Measurements from ENCODE around the gene ZNF417. TPM values are rescaled to one million over a fixed set of nuclear protein-coding genes. Genes with fewer than 3 reads are reported as not detected.

The ZNF417 gene
- total and polyA plus RNA-seq, 7 experiments from 2014 or later, result 2.6 to 44.7 (median 25.3) TPM

DNA sequence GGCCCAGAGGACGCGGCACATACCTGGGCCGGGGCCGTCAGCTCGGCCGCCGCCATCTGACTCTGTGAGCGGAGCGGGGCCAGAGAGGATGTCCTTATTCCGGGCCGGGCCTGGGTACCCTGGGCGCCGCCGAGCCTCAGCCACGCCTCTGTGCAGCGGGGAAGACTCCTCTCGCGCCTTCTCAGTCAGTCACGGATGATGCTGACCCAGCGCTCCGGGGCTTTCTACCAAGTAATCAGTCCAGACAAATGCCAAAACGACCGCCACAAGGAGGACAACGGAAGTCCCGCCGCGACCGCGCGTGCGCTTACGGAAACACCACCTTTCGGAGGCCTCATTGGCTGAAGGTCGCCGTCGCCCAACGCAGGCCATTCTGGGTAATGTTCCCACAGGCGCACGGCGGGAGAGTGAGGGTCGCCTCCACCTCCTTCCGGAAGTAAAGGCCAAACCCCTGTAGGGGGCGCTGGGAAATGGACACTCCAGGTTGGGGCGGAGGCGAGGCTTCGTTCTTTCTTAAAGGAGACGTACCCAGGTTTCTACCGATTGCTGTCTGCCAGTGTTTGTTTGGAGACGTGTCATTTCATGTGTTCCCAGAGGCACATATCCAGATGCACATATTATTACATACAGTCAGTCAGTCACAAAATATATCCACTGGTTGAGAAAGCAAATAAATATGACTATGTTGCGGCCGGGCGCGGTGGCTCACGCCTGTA is 31.2 kb upstream of the ZNF417 start, which contains the start of gene ZNF256:
TSS of gene ZNF256 (minus strand) at position 288 of the 716 bp plus-strand sequence. CDS start at position 56, 232 bp downstream.
- Histone ChIP-seq H3K9me3 (ENCODE audit: control insufficient read depth in 2 of 3, low read length in 3 of 3) (peaks cover 4 to 44% (median 27%) of the 10 kb centered on the region in 3 experiments), H3K36me3 (ENCODE audit: control insufficient read depth in 2 of 3, insufficient read depth in 3 of 3, low read length in 3 of 3) (peaks cover 8 to 31% (median 15%) of the 10 kb centered on the region in 3 experiments), H3K4me1 (ENCODE audit: control insufficient read depth in 2 of 2, insufficient read depth in 2 of 2, low read length in 2 of 2) (peaks cover 6 to 9% of the 10 kb centered on the region in 2 donors), H3K27me3 (ENCODE audit: control insufficient read depth in 2 of 2, insufficient read depth in 2 of 2, low read length in 2 of 2) (no peaks in the 10 kb centered on the region), H3K27ac (ENCODE audit: low read depth, low read length) (peak within 1 kb of the TSS; percentile 80), H3K4me3 (ENCODE audit: low read length) (peak within 1 kb of the TSS; percentile 71)
- peak within 1 kb of the TSS; percentile 89 to 97 (median 95) for H3K4me3 Mint-ChIP-seq
- peaks cover 0 to 4% (median 0%) of the 10 kb centered on the region in 5 donors for H3K27me3 Mint-ChIP-seq
- H3K9me3 Mint-ChIP-seq, result peaks cover 18 to 74% (median 45%) of the 10 kb centered on the region in 11 donors
- ATAC-seq (peak; percentile 97), DNase-seq (peak; percentile 55 to 85 (median 77))
- ChIA-PET POLR2A (interaction anchor here (0.5 to 0.7 kb wide), 2 partner anchors 220 to 364 kb away, joined by 3 read pairs; no protein-coding TSS in a partner anchor), CTCF (interaction anchor here (0.7 kb wide), 1 partner anchor 14 kb away, joined by 3 read pairs; no protein-coding TSS in a partner anchor)
- intact Hi-C loops (cut with micrococcal nuclease), result loop anchor here (1.0 to 5.0 kb wide), 14 partner anchors 12 to 707 kb away; partner anchors contain the start of genes ZNF417 (in 2 of the 2), ZNF606 (in 2 of the 2), TRAPPC2B (in 1 of the 2) and ZNF17 (in 1 of the 2)
- H3K27ac Mint-ChIP-seq, result peak within 1 kb of the TSS; percentile 83 to 97 (median 92)
- H3K36me3 Mint-ChIP-seq, result peaks cover 36 to 51% (median 42%) of the 10 kb centered on the region in 5 donors
- peaks cover 10 to 28% (median 21%) of the 10 kb centered on the region in 7 donors for H3K4me1 Mint-ChIP-seq

DNA sequence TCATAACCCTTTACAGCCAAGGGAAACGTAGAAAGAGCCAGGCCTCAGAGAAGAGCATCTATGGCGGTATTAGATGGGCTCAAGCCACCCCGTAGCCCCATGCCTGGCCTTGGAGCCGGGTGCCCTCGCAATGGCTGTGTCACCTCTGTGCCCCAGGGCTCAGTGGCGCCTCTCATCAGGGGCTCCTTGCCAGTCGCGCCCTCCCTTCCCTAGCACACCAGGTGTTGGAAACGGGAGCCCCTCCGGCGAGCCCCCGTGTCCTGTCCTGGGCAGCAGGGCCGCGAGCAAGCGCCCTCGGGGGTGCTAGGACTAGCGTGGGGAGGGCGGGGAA is 30.7 kb upstream of the ZNF417 start:
- peaks cover 23 to 75% (median 50%) of the 10 kb centered on the region in 11 donors for H3K9me3 Mint-ChIP-seq
- Histone ChIP-seq H3K9me3 (ENCODE audit: control insufficient read depth in 2 of 3, low read length in 3 of 3) (peaks cover 9 to 49% (median 31%) of the 10 kb centered on the region in 3 experiments), H3K27ac (ENCODE audit: low read depth, low read length) (peak overlapping the region; percentile 80), H3K4me1 (ENCODE audit: control insufficient read depth in 2 of 2, insufficient read depth in 2 of 2, low read length in 2 of 2) (peaks cover 6 to 9% of the 10 kb centered on the region in 2 donors), H3K4me3 (ENCODE audit: low read length) (peak overlapping the region; percentile 71), H3K36me3 (ENCODE audit: control insufficient read depth in 2 of 3, insufficient read depth in 3 of 3, low read length in 3 of 3) (peaks cover 13 to 36% (median 19%) of the 10 kb centered on the region in 3 experiments), H3K27me3 (ENCODE audit: control insufficient read depth in 2 of 2, insufficient read depth in 2 of 2, low read length in 2 of 2) (no peaks in the 10 kb centered on the region)
- CTCF ChIA-PET, result no interaction called here
- ATAC-seq (no peak), DNase-seq (peak in 2 of 9 donors; percentile 7 to 11)
- H3K36me3 Mint-ChIP-seq, result peaks cover 42 to 56% (median 47%) of the 10 kb centered on the region in 5 donors
- H3K4me1 Mint-ChIP-seq, result peaks cover 10 to 28% (median 21%) of the 10 kb centered on the region in 7 donors
- intact Hi-C loops (cut with micrococcal nuclease), result loop anchor here (1.0 to 5.0 kb wide), 14 partner anchors 12 to 707 kb away; partner anchors contain the start of genes ZNF417 (in 2 of the 2), ZNF606 (in 2 of the 2), TRAPPC2B (in 1 of the 2) and ZNF17 (in 1 of the 2)
- peaks cover 0 to 4% (median 0%) of the 10 kb centered on the region in 5 donors for H3K27me3 Mint-ChIP-seq
- H3K27ac Mint-ChIP-seq, result peak overlapping the region in 8 of 9 donors; percentile 42 to 94 (median 86)
- POLR2A ChIA-PET, result no interaction called here
- peak overlapping the region; percentile 89 to 97 (median 95) for H3K4me3 Mint-ChIP-seq

DNA sequence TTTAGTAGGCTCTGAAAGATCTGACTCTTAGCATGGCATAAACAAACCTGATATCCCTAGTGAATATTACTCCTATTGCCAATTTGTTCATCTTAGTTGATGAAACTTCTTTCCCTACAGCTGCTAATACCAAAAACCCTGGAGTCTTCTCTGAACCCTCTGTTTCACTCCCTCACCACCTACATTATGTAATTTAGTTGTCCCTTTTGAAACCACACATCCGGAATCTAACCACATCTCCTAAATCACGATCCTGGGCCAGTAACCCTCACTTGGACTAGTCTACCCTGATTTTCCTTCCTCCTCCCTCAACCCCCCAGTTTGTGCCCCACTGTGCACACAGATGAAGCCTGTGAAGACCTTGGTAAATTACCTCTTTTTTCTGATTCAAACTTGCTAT is 29.9 kb upstream of the ZNF417 start:
- Histone ChIP-seq H3K27me3 (ENCODE audit: control insufficient read depth in 2 of 2, insufficient read depth in 2 of 2, low read length in 2 of 2) (no peaks in the 10 kb centered on the region), H3K4me3 (ENCODE audit: low read length) (peak overlapping the region; percentile 71), H3K36me3 (ENCODE audit: control insufficient read depth in 2 of 3, insufficient read depth in 3 of 3, low read length in 3 of 3) (peaks cover 14 to 43% (median 23%) of the 10 kb centered on the region in 3 experiments), H3K4me1 (ENCODE audit: control insufficient read depth in 2 of 2, insufficient read depth in 2 of 2, low read length in 2 of 2) (peaks cover 6 to 9% of the 10 kb centered on the region in 2 donors), H3K27ac (ENCODE audit: low read depth, low read length) (no peak overlapping the region), H3K9me3 (ENCODE audit: control insufficient read depth in 2 of 3, low read length in 3 of 3) (peaks cover 10 to 57% (median 34%) of the 10 kb centered on the region in 3 experiments)
- no peak for ATAC-seq
- H3K36me3 Mint-ChIP-seq, result peaks cover 49 to 63% (median 52%) of the 10 kb centered on the region in 5 donors
- peaks cover 26 to 75% (median 53%) of the 10 kb centered on the region in 11 donors for H3K9me3 Mint-ChIP-seq
- H3K4me3 Mint-ChIP-seq, result peak overlapping the region; percentile 89 to 97 (median 95)
- H3K27me3 Mint-ChIP-seq, result peaks cover 0 to 4% (median 0%) of the 10 kb centered on the region in 5 donors
- peaks cover 10 to 28% (median 21%) of the 10 kb centered on the region in 7 donors for H3K4me1 Mint-ChIP-seq
- CTCF ChIA-PET, result no interaction called here
- peak overlapping the region in 6 of 9 donors; percentile 2 to 94 (median 52) for H3K27ac Mint-ChIP-seq
- POLR2A ChIA-PET, result interaction anchor here (1.3 kb wide), 1 partner anchor 30 kb away, joined by 7 read pairs; the partner anchor contains the start of gene ZNF417
- no peak for DNase-seq
- intact Hi-C loops (cut with micrococcal nuclease), result loop anchor here (2.0 to 5.0 kb wide), 4 partner anchors 30 to 584 kb away; partner anchors contain the start of genes TRAPPC2B (in 1 of the 2), ZNF417 (in 1 of the 2), ZNF547 (in 1 of the 2) and ZNF587 (in 1 of the 2)

DNA sequence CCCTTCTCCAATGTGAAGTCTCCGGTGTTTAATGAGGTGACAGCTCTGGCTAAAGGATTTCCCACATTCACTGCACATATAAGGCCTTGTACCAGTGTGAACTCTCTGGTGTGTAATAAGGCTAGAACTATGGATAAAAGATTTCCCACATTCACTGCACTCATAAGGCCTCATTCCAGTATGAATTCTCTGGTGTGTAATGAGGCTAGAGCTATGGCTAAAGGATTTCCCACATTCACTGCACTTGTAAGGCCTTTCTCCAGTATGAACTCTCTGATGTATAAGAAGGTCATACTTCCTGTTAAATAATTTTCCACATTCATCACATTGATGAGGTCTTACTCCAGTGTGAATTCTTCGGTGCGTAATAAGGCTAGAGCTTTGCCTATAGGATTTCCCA is 25.2 kb upstream of the ZNF417 start:
- Mint-ChIP-seq H3K4me1 (peaks cover 7 to 18% (median 12%) of the 10 kb centered on the region in 7 donors), H3K27me3 (no peaks in the 10 kb centered on the region), H3K27ac (no peak overlapping the region), H3K9me3 (peaks cover 28 to 99% (median 74%) of the 10 kb centered on the region in 11 donors), H3K4me3 (no peak overlapping the region), H3K36me3 (peaks cover 51 to 88% (median 83%) of the 10 kb centered on the region in 5 donors)
- DNase-seq (no peak), ATAC-seq (no peak)
- Histone ChIP-seq H3K36me3 (ENCODE audit: control insufficient read depth in 2 of 3, insufficient read depth in 3 of 3, low read length in 3 of 3) (peaks cover 14 to 64% (median 26%) of the 10 kb centered on the region in 3 experiments), H3K4me3 (ENCODE audit: low read length) (no peak overlapping the region), H3K9me3 (ENCODE audit: control insufficient read depth in 2 of 3, low read length in 3 of 3) (peaks cover 10 to 82% (median 34%) of the 10 kb centered on the region in 3 experiments), H3K27me3 (ENCODE audit: control insufficient read depth in 2 of 2, insufficient read depth in 2 of 2, low read length in 2 of 2) (no peaks in the 10 kb centered on the region), H3K4me1 (ENCODE audit: control insufficient read depth in 2 of 2, insufficient read depth in 2 of 2, low read length in 2 of 2) (peaks cover under 1 to 1% of the 10 kb centered on the region in 2 donors), H3K27ac (ENCODE audit: low read depth, low read length) (no peak overlapping the region)
- intact Hi-C loops (cut with micrococcal nuclease), result no loop called here
- ChIA-PET POLR2A (no interaction called here), CTCF (no interaction called here)

DNA sequence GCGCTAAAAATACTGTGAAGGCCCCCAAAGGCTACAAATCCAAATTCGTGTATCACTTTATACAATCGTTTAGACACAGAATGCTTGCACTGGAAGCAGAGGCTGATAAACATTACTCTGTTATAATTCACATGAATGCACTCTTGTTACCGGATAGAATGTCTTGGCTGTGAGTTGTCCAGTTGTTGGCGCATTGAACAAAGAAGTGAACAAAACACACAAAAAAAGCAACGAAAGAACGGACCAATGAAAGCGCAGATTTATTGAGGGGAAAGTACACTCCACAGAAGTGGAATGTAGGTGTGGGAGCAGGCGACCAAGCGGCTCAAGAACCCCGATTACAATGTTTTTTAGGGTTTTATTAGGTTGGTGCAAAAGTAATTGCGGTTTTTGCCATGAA is 19.3 kb upstream of the ZNF417 start:
- peaks cover 19 to 62% (median 42%) of the 10 kb centered on the region in 5 donors for H3K36me3 Mint-ChIP-seq
- ATAC-seq (no peak), DNase-seq (no peak)
- H3K36me3 ChIP-seq (ENCODE audit: control insufficient read depth in 2 of 3, insufficient read depth in 3 of 3, low read length in 3 of 3), result peaks cover 0 to 33% (median 0%) of the 10 kb centered on the region in 3 experiments
- intact Hi-C loops (cut with micrococcal nuclease), result loop anchor here (1.0 to 2.0 kb wide), 2 partner anchors 12 to 19 kb away; partner anchors contain the start of genes ZNF256 (in 1 of the 2) and ZNF417 (in 1 of the 2)
- H3K4me3 Mint-ChIP-seq, result peak overlapping the region in 2 of 10 donors; percentile 86 to 87
- no peak overlapping the region for H3K27ac ChIP-seq (ENCODE audit: low read depth, low read length)
- peak overlapping the region in 1 of 9 donors; percentile 51 for H3K27ac Mint-ChIP-seq
- H3K9me3 ChIP-seq (ENCODE audit: control insufficient read depth in 2 of 3, low read length in 3 of 3), result peaks cover 0 to 83% (median 12%) of the 10 kb centered on the region in 3 experiments
- H3K4me3 ChIP-seq (ENCODE audit: low read length), result peak overlapping the region; percentile 31
- H3K9me3 Mint-ChIP-seq, result peaks cover 4 to 98% (median 78%) of the 10 kb centered on the region in 11 donors
- H3K4me1 ChIP-seq (ENCODE audit: control insufficient read depth in 2 of 2, insufficient read depth in 2 of 2, low read length in 2 of 2), result no peaks in the 10 kb centered on the region
- no peaks in the 10 kb centered on the region for H3K27me3 ChIP-seq (ENCODE audit: control insufficient read depth in 2 of 2, insufficient read depth in 2 of 2, low read length in 2 of 2)
- H3K27me3 Mint-ChIP-seq, result peaks cover 0 to 17% (median 0%) of the 10 kb centered on the region in 5 donors
- peaks cover 0 to 9% (median 6%) of the 10 kb centered on the region in 7 donors for H3K4me1 Mint-ChIP-seq
- ChIA-PET CTCF (no interaction called here), POLR2A (no interaction called here)
